ENCODE results near the gene GLYAT. TPM values are rescaled to one million over a fixed set of nuclear protein-coding genes. Genes with fewer than 3 reads are reported as not detected.

Gene GLYAT
- total and polyA plus RNA-seq, 2 experiments from 2014 or later, result 0.10 TPM; not detected in 1

GRCh38 chr11:58780578-58780977 is 48.8 kb upstream of the GLYAT start (continued):
- TF ChIP-seq CTCF (conservative IDR thresholded peaks at IDR 0.05; ENCODE audit: low read depth in 2 of 2), result no peak

GRCh38 chr11:58776891-58777710 is 45.4 kb upstream of the GLYAT start:
- H3K4me2 ChIP-seq, result no peak overlapping the region
- ATAC-seq (no peak), DNase-seq (ENCODE audit: low spot score) (no peak)
- H3K4me3 ChIP-seq, result no peak overlapping the region
- H3K27me3 ChIP-seq (ENCODE audit: insufficient read depth), result no peaks in the 10 kb centered on the region
- Mint-ChIP-seq H3K4me1 (no peaks in the 10 kb centered on the region), H3K27me3 (ENCODE audit: insufficient read depth, low read depth, poor library complexity) (peaks cover 2% of the 10 kb centered on the region), H3K4me3 (no peak overlapping the region), H3K36me3 (ENCODE audit: low read depth) (peaks cover 14% of the 10 kb centered on the region), H3K27ac (no peak overlapping the region), H3K9me3 (peaks cover 86% of the 10 kb centered on the region)
- H3F3A ChIP-seq (replicated peaks; ENCODE audit: low read depth), result no peaks in the 10 kb centered on the region
- H4K20me1 ChIP-seq (replicated peaks; ENCODE audit: insufficient read depth), result no peaks in the 10 kb centered on the region
- no peaks in the 10 kb centered on the region for H3K36me3 ChIP-seq (ENCODE audit: insufficient read depth)
- H3K27ac ChIP-seq (ENCODE audit: low read depth), result no peak overlapping the region
- no peaks in the 10 kb centered on the region for H3K4me1 ChIP-seq (ENCODE audit: insufficient read depth)
- peaks cover 14% of the 10 kb centered on the region; the same call in 1 of the 2 replicates for H3K9me2 ChIP-seq (ENCODE audit: insufficient read depth)
- H3K79me2 ChIP-seq (replicated peaks; ENCODE audit: insufficient read depth), result no peaks in the 10 kb centered on the region
- H2AFZ ChIP-seq, result no peak overlapping the region
- TF ChIP-seq EZH2 (IDR thresholded peaks at IDR 0.05; ENCODE audit: low read depth, unreplicated experiment), result no peak
- no peak for TF ChIP-seq POLR2AphosphoS5 (IDR thresholded peaks at IDR 0.05; ENCODE audit: low read depth)
- TF ChIP-seq CREB1 (CRISPR knock-in tag; IDR thresholded peaks at IDR 0.05; ENCODE audit: low read depth), result no peak
- TF ChIP-seq REST (IDR thresholded peaks at IDR 0.05; ENCODE audit: unreplicated experiment), result no peak
- no peak for TF ChIP-seq NANOG (IDR thresholded peaks at IDR 0.05; ENCODE audit: borderline replicate concordance)
- no peak for TF ChIP-seq ZNF114 (CRISPR knock-in tag; IDR thresholded peaks at IDR 0.05)
- no peak for TF ChIP-seq ZNF462 (CRISPR knock-in tag; IDR thresholded peaks at IDR 0.05)
- no peak for TF ChIP-seq STAT1 (IDR thresholded peaks at IDR 0.05; ENCODE audit: unreplicated experiment)
- no peak for TF ChIP-seq ZNF331 (CRISPR knock-in tag; IDR thresholded peaks at IDR 0.05; ENCODE audit: low read depth)
- TF ChIP-seq JUNB (IDR thresholded peaks at IDR 0.05; ENCODE audit: unreplicated experiment), result no peak

Data from GM23338 (cell line).